Tongue (tissue), 2 donors: ENCODE measurements around the gene C16orf74. TPM values are rescaled to one million over a fixed set of nuclear protein-coding genes. Genes with fewer than 3 reads are reported as not detected.

Experiments used
- DNase-seq: peaks from one replicate; pipeline ENCODE4 v3.0.0-alpha.2; 2015
- total RNA-seq: library from RNA; depleted of rRNA; stranded (reverse); fragments of >200 nt; gene quantifications from one replicate; pipeline ENCODE4 v1.2.3, GENCODE V29; 2014

C16orf74 gene
- total RNA-seq: 14.5 TPM

DNA sequence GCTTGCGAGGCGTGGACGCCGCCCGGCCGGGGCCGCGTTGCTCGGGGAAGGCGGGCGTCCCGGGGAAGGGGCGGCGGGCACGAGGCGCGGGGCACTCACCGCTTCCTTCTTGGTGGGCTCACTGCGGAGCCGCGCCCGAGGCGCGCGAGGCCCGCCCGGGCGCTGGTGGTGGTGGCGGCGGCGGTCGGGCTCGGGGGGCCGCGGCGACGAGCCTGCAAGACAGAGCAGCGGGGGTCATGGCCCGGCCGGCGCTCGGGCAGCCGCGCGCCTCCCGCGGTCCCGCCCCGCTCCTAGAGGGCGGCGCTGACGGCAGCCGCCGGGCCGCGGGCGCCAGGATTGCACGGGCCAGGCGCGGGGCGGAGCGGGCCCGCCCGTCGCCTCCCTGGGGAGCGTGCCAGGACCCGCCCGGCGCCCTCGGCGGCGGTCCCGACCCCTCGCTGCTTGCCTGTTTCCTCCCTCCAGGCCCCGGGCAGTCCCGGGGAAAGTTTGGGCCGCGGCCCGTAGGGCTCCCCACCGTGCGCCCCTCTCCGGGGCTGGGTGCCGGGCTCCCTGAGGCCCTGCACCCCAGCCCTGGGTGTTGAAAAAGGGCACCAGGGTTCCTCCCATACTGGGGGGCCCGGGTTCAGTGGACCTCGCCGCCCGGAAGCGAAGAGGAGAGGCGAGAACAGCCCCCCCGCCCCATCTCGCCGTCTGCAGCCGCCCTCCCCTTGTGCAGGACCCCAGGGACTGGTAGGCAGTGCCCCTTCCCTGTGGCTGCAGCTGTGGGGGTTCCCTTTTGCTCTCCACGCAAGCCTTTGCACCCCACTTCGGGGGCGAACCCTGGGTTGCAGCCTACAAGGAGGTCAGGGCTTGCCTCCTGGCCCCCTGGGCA is at the start of gene C16orf74:
Gene C16orf74 (minus strand): TSS at position 270 of the 871 bp plus-strand sequence. CDS start 15,879 bp downstream, outside the sequence.
- DNase-seq: peak; percentile 44

DNA sequence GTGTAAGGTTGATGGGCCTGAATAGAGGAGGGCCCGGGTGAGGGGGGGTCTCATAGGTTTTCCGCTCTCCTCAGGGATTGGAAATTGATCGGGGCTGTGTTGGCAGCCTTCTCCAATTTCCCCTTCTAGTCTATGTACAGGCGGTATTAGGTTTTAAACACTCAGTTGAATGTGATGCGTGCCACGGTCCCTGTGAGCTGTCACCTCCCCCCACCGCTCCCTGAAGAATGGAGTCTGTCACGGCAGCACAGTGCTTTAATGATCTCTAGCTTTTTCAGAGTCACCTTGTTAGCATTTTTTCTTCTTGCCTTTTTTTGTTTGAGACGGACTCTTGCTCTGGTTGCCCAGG is 49.4 kb upstream of the C16orf74 start:
- no peak for DNase-seq

DNA sequence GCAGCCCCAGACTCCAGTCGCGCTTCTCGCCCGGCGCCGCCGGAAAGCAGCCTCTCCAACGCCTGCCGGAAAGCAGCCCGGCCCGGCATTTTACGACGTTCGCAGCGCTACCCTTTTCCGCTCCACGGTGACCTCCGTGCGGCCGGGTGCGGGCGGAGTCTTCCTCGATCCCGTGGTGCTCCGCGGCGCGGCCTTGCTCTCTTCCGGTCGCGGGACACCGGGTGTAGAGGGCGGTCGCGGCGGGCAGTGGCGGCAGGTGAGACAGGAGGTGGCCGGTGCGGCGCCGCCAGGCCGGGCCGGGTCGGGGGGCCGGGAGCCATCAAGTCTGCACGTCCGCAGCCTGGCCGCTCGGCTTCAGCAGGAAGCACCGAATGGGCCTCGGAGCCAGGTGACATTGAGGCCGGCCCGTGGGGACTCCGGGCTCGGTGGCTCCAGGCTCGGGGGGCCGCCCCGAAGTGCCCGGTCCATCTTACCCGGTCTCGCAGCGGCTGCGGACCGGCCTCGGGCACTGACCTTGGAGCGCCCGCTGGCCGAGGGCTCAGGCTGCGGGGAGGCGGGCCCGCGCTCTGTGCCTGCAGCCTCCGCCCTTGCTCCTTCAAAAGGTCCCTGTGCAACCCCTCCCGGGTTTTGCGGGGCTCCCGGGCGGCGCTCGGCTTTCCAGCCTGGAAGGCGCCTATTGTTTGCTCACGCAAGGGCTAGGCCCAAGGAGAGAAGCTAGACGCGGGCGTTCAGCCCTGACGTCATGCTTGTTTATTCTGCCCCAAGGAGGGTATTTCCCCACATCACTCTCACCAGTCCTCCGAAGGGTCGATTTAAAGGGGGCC is 48.8 kb upstream of the C16orf74 start, which contains the start of the genes COX4I1 and EMC8:
Gene COX4I1 (plus strand): TSS at position 199 of the 824 bp plus-strand sequence. CDS start 1,511 bp downstream, outside the sequence.
Gene EMC8 (minus strand): TSS at position 48 of the 824 bp plus-strand sequence. CDS start 249 bp downstream, outside the sequence.
- peak; percentile 97 for DNase-seq

DNA sequence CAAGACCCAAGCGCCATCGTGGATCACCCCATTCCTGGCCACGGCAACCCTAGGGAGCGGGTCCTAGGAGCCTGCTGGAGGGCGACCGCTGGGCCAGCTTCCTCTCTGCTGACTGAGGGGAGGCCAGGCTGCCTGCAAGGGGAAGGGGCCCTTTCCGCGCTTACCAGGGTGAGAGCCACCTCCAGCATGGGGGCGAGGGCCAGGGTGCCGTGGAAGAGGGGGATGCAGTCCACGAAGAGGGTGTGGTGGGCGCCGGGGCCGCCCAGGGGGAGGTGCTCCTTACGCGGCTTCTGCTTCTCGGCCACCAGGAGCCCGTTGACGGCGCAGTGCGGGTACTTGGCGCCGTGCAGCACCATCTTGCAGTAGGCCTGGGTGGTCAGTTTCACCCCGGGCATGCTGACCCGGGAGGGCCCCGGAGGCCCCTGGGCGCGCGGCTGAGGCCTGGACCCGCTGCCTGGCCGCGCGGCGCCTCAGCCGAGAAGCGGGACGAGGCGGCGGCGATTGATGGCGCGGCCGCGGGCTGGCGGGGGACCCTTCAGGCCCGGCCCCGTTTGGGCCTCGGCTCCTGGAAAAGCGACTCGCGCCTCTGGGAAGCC is 48.1 kb upstream of the C16orf74 start:
- peak; percentile 15 for DNase-seq

DNA sequence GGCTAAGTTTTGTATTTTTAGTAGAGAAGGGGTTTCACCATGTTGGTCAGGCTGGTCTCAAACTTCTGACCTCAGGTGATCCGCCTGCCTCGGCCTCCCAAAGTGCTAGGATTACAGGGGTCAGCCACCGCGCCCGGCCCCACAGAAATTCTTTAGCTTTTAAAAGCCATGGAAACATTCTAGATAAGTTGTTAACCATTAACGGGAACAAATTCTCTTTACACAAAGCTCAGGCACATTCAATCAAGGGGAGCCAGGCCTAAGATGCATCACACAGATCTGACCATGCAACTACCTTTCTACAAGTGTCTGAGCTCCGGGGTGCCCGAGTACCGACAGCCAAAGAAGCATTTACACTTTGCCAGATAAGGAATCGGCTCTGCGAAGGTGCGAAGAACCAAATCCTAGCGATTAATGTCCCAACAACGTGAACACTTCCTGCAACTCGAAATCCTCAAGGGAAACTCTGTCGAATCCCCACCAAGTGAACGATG is 47.4 kb upstream of the C16orf74 start:
- DNase-seq: no peak

DNA sequence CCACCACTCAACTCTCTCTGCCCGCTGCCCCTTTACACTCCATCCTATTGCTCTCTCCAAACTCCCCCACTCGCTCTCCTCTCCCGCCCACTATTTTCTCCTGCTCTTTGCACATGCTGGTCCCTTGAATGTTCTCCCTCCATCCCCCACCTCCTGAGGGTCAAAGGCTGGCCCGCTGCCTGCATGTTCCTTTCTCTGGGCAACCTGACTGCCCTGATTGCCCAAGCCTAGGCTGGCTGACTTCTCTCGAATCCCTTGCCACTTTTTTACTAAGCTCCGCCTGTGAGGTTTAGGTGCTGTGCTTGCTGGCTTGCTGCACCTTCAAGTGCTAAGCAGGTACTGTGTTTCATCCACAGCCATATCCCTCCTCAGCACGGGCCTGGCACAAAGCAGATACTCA is 45.7 kb upstream of the C16orf74 start:
- no peak for DNase-seq

DNA sequence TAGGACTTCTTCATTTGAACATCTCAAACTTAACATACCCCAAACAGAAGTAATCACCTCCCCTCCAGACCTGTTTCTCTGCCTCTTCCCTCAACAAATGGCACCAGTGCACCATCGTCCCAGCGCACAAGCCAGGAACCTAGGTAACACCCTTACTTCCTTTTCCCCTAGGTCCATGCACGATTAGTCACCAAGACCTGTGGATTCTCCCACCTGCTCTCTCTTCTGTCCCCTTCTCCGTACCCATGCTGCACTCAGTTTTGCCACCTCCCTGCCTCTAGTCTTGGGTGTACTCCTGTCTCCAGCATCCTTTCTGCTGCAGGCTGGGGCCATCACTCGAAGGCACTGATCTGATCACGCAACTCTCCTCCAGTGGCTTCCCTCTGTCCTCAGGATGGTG is 45.3 kb upstream of the C16orf74 start:
- no peak for DNase-seq

DNA sequence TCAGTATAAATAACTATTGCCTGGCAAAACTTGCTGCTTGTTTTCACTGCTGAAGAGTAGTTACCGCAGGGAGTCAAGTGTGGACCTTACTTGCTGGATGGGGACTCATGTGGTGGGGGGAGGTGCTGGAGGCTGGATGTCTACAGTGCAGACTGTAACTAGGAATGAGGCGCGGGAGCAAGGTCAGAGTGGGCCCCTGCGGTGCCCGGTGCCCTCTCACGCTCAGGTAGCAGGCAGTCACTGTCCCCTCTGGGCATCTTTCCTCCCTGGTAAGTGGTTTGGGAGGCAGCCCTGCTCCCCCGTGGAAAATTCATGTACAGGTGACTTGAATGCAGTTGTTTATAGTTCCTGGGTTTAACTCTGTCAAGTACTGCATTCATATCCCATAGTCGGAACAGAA is 43.8 kb upstream of the C16orf74 start:
- DNase-seq: no peak

DNA sequence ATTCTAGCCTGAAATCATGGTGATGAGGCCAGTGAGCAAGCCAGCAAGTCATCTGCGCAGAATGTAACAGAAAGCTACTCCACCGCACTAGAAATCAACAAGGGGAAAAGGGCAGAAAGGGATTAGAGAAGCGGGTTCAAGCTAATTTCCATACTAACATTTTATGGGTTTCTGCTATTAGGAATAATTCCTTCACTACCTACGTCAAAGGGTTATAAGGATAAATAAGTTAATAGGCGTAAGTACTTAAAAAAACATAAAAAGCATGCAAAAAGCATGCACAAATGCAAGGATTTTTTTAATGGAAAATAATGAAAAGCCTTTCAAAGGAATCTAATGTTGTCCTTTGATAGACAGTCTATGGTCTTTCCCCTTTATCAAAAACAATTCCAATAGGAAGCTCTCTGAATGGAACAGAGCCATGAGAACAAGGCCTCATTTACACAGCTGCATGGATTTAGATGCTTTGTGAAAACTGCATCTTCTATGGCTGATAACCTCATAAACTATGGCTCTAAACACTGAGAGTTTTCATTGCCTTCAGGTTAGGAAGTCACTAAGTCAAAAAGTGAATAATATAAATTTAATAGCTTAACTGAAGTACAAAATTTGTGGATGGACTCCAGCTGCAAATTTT is 42.9 kb upstream of the C16orf74 start:
- DNase-seq: no peak

DNA sequence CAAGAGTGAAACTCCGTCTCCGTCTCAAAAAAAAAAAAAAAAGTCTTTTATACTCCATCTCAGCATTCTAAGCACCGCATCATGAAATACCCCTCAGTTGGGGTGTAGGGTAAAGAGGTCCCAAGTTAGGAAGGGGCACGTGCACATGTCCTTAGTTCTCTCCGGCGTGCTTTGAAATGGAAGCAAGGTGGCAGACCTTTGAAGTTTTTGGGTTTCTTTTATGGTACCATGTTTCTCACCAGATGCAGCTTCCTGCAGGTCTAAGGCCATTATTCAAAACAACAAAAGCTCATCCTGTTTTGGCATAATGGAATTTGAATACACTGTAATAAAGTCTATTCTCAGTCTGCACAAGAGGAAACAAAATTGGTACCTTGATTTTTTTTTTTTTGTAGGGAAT is 38.9 kb upstream of the C16orf74 start:
- no peak for DNase-seq

DNA sequence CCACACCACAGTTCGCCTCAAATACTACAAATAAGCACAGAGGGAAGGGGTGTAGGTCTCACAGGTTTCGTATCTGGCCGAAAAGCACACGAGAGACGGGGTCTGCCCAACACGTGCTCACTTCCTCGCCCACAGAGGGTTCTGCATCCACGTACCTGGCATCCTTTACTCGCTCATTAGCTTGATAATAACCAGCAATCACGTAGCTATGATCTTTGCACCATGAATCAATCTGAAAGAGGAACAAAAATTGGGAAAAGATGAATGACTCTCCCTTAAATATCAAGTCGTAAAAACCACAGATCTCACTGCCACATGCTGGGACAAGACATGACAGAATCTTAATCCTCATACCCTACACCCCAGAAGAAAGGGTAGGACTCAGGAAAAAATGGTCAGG is 37.9 kb upstream of the C16orf74 start:
- no peak for DNase-seq

DNA sequence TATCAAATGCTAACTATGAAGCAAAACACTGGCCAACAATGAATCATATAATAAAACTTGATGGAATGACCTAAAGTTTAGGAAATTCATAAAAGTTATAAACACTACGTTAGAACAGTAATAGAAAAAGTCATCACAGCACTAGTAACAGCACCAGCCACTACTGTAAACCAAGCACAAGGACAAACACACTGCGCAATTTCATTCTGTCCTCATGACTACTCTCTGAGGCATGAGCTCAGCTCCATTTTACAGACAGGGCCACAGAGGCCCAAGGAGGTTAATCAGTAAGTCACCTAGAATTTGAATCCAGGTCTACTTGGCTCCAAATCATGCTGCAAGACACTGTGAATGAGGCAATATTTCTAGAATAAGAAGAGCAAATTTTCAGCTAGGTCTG is 35.0 kb upstream of the C16orf74 start:
- no peak for DNase-seq

DNA sequence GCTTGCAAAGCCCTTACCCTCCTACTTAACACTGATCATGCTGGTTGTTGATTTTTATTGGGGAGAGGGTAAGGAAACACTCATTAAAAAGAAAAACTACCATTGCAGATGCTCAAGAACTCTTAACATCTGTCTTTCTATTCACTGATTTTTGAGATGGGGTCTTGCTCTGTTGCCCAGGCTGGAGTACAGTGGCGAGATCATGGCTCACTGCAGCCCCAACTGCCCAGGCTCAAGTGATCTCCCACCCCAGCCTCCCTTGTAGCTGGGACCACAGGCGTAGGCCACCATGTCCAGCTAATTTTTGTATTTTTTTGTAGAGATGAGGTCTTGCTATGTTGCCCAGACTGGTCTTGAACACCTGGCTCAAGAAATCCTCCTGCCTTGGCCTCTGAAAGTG is 33.9 kb upstream of the C16orf74 start:
- DNase-seq: no peak

DNA sequence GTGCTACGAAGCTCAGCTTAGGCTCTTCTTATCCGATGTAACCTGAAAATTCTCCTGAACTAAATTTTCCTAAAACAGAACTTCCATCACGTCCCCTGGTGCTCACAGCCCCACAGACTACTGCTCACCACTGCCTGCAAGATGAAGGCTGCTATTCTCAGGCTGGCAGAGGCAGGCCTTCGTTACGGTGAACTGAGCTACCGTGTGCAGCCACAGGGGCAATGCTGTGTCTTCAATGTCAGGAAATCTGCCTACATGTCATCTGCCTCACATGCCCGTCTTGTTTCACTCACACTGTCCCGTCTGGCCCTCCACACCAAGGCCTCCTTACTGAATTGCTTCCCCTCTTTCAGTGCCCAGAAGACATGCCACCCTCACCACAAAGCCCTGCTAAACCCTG is 32.5 kb upstream of the C16orf74 start:
- DNase-seq: no peak

DNA sequence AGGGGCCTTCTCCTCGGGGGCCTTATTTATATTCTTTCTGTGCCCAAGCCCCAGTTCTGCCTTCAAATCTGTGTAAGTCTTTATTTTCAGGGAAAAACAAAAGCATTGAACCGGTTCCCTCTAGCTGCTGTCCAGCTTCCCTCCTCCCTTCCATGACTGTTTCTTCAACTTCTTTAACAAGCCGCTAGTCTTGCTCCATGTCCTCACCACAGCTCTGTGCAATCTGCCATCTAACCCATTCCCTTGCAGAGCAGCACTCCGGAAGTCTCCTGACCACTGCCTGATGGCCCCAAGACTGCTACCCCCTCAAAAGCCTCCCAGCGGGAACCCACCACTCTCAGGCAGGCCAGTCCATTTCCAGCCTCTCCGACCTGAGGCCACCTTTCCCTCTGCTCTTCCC is 31.6 kb upstream of the C16orf74 start:
- DNase-seq: no peak

DNA sequence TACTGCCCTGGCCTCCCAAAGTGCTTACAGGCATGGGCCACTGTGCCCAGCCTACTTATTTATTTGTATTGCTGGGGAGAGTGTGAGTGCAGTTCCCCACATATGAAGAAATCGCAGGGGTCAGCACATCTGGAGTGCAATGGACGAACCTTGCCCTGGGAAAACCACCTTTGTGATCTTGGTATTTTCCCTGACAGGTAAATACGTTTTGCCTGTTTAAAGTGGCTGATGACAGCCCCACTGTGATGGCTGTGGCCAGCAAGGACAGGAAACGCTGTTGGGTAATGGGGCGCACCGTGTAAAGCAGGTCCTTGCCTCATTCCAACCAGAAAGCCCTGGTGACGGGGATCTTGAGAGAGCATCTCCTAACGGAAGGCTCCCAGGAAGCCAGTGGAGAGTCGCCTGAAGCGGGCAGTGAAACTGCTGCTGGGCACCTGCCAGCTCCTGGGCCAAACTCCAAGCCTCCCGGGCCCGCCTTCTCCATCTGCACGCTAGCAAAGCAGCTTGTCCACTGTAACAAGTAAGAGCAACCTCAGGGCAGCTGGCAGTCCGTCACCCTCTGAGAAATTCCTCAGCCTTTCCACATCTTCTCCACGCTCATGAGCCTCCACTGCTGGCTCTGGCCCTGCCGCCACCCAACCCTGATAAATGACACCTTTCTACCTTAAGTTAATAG is 30.9 kb upstream of the C16orf74 start:
- peak; percentile 55 for DNase-seq

DNA sequence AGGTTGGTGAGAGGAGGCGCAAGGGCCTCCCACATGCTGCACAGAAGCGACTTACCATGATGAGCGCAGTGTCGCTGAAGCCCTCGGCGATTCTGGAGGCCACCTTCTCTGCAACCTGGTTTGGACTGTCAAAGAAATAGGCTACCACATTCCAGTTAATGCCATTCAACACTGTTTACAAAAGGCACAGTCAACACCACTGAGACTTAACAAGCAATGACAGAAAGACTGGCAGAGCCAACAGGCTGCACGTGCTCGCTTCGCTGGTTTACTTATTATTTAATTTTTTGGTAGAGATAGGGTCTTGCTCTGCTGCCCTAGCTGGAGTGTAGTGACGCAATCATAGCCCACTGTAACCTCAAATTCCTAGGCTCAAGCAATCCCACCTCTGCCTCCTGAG is 30.3 kb upstream of the C16orf74 start:
- DNase-seq: no peak

DNA sequence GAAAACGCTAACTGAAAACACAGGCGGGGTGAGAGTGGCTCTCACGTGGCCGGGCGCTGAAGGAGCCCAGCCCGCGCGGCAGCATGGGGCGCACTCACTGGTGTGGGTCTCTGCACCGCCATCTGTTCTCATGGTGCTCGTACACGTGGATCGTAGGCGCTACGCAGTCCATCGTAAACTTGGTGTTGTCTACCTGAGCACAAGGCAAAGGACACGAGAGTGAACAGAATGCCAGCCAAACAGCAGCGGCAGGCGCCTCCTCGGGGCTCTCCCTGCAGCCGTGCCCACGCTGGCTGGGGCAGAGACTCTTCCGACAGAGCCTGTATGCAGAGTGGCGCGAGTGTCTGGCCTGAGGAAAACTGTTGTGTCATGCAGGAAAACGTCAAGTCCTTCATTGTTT is 29.4 kb upstream of the C16orf74 start:
- no peak for DNase-seq

DNA sequence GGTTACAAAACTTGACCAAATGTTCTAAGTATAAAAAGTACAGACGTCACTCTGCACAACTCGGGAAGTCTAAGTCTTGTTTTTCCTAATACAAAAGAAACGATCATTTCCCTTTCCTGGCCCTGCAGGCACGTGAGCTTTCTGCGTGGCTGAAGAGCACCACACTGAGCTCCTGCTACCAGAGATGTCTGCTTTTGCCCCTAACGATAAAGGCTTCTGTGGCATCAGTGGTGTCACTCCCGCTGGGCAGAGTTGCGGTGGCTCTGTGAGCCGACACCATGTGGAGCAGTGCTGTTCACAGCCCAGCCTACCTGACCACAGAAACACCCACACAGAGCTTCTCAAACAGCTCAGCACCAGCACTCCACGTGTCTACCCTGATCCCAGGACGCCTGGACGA is 28.0 kb upstream of the C16orf74 start:
- no peak for DNase-seq

DNA sequence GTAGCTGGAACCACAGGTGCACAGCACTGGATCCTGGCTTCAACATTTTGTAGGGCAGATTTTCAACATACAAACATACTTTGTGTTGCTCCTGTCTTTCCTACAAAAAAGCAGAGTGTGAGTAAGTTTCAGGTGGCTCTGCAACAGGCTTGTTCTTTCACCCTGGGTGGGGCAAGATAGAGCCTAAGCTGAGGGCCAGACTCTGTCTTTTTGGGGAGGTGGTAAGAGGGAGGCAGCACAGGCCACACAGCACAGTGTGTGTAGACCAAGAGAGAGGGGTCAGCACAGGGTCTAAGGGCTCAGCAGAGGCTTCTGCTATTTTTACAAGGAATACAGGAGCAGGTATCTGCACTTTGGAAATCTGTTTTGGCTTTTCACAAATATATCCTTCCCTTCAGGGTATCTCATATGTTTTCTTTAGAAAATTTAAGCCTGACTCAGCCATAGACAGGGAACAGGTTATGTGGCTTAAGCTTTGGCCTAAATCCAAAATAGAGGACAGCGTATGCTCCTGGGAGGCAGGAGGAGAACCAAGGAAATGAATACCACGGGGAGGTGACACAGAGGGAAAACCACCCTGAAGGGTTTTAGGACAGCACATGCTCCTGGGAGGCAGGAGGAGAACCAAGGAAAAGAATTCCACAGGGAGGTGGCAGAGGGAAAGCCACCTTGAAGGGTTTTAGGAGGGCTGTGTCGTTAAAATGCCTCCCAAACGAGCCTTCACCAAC is 26.9 kb upstream of the C16orf74 start:
- DNase-seq: no peak

DNA sequence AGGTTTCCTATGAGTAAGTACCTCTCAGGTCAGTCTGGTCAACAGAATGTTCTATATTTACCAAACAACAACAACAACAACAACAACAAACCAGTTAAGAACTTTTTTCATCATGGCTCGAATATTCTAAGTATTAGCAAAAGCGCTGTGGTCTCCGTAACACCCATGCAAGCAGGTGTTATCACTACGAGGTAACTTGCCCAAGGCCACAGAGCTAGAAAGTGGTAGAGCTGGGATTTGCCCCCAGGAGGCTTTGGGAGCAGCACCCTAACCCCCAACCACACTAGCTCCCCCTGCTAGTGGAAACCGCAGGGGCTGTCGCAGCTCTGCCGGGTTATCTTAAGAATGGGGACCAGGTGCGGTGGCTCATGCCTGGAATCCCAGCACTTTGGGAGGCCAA is 23.9 kb upstream of the C16orf74 start:
- no peak for DNase-seq
